K562 (cell line): ENCODE data around the gene PDE1C.

Experiments
- ERF ChIP-seq: fragments of 450-650 bp; formaldehyde crosslinking; IDR thresholded peaks from 2 replicates; pipeline ENCODE4 v1.4.0; 2020; ENCODE audit warnings: mild to moderate bottlenecking, mixed read lengths
- GTF2F1 ChIP-seq: IDR thresholded peaks from 2 replicates; pipeline ENCODE4 v1.6.1; 2011; ENCODE audit warnings: low read depth, low read length, improper control_type of control experiment
- MAFG ChIP-seq: fragments of 450-650 bp; conservative IDR thresholded peaks from 2 replicates; pipeline ENCODE4 v1.6.1; 2016; ENCODE audit warnings: missing genetic modification characterization, missing compliant biosample characterization
- MYC ChIP-seq, 2 experiments: fragments of 250-450 bp in 1 of 2; sonication (Bioruptor Pico) in 1 of 2; IDR thresholded peaks; 2 replicates each; pipeline versions ENCODE4 v1.5.1 to v1.6.1; 2012 to 2021; ENCODE audit warnings: low read depth in 2 of 2, borderline replicate concordance in 1 of 2, improper control_type of control experiment in 1 of 2, low read length in 1 of 2, mild to moderate bottlenecking in 1 of 2, moderate library complexity in 1 of 2
- NR3C1 ChIP-seq: sonication (generic); formaldehyde crosslinking; IDR thresholded peaks from 2 replicates; pipeline ENCODE4 v1.8.1; 2022; ENCODE audit warnings: missing genetic modification reagents
- RBBP5 ChIP-seq: fragments of 200-600 bp; sonication (generic); IDR thresholded peaks from 2 replicates; pipeline ENCODE4 v1.6.1; 2012; ENCODE audit warnings: borderline replicate concordance, mild to moderate bottlenecking, low read length, control low read depth, inconsistent platforms; ENCODE audit not compliant: insufficient read depth, poor library complexity, severe bottlenecking
- XRCC5 ChIP-seq: fragments of 200-400 bp; formaldehyde crosslinking; IDR thresholded peaks from 2 replicates; pipeline ENCODE4 v1.6.1; 2017; ENCODE audit warnings: low read depth, mild to moderate bottlenecking, low read length
- ZSCAN29 ChIP-seq: fragments of 450-650 bp; IDR thresholded peaks from 2 replicates; pipeline ENCODE4 v1.6.1; 2017
- TF ChIP-seq, protein P1 (sequence below), 2 experiments: fragments of 450-650 bp; formaldehyde crosslinking in 1 of 2; IDR thresholded peaks; 2 replicates each; pipeline versions ENCODE4 v1.4.0 to v1.6.1; 2014 to 2020; ENCODE audit warnings: mild to moderate bottlenecking in 2 of 2, borderline replicate concordance in 1 of 2, low read depth in 1 of 2
- TF ChIP-seq, protein P2 (sequence below), 3 experiments: IDR thresholded peaks in 2 of 3; conservative IDR thresholded peaks in 1 of 3; 2 replicates each; pipeline ENCODE4 v1.5.1; 2011 to 2012; ENCODE audit warnings: low read length in 3 of 3, mild to moderate bottlenecking in 3 of 3, control low read depth in 2 of 3, improper control_type of control experiment in 1 of 3, inconsistent platforms in 1 of 3, low read depth in 1 of 3, mixed read lengths in 1 of 3, moderate library complexity in 1 of 3; ENCODE audit not compliant: insufficient read depth in 2 of 3

DNA sequence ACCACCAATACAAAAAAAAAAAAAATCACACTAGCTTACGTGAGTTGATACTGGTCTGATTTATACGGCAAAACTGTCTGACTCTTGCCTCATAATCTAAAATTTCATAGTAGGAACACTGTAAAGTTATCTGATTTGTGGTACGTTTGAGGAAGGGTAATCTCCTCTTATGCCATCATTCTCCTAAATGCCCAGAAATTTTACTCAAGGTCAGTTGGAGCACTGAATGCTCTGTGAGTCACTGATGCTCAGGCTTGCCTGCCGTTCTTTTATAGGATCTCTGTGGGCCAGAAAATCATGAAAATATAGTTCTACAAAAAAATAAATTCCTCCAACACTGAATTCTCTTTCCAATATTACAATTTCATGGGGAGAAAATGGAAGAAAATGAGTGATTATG is 135.7 kb downstream of the PDE1C start:
- TF ChIP-seq NR3C1 (CRISPR knock-in tag), result no peak
- no peak for TF ChIP-seq RBBP5
- TF ChIP-seq MAFG (tag), result no peak
- no peak for TF ChIP-seq MYC (IDR thresholded peaks at IDR 0.05; ENCODE audit: low read depth, low read length)
- no peak for TF ChIP-seq MYC (CRISPR knock-in tag; IDR thresholded peaks at IDR 0.05; ENCODE audit: borderline replicate concordance, low read depth)
- no peak for TF ChIP-seq GTF2F1
- TF ChIP-seq ZSCAN29, result no peak
- no peak for TF ChIP-seq ERF (CRISPR knock-in tag)
- TF ChIP-seq XRCC5, result no peak
- TF ChIP-seq, protein P1, sequence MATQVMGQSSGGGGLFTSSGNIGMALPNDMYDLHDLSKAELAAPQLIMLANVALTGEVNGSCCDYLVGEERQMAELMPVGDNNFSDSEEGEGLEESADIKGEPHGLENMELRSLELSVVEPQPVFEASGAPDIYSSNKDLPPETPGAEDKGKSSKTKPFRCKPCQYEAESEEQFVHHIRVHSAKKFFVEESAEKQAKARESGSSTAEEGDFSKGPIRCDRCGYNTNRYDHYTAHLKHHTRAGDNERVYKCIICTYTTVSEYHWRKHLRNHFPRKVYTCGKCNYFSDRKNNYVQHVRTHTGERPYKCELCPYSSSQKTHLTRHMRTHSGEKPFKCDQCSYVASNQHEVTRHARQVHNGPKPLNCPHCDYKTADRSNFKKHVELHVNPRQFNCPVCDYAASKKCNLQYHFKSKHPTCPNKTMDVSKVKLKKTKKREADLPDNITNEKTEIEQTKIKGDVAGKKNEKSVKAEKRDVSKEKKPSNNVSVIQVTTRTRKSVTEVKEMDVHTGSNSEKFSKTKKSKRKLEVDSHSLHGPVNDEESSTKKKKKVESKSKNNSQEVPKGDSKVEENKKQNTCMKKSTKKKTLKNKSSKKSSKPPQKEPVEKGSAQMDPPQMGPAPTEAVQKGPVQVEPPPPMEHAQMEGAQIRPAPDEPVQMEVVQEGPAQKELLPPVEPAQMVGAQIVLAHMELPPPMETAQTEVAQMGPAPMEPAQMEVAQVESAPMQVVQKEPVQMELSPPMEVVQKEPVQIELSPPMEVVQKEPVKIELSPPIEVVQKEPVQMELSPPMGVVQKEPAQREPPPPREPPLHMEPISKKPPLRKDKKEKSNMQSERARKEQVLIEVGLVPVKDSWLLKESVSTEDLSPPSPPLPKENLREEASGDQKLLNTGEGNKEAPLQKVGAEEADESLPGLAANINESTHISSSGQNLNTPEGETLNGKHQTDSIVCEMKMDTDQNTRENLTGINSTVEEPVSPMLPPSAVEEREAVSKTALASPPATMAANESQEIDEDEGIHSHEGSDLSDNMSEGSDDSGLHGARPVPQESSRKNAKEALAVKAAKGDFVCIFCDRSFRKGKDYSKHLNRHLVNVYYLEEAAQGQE (IDR thresholded peaks at IDR 0.05; ENCODE audit: borderline replicate concordance), result no peak
- TF ChIP-seq, protein P1 (CRISPR knock-in tag; IDR thresholded peaks at IDR 0.05; ENCODE audit: low read depth), result no peak
- TF ChIP-seq, protein P2, sequence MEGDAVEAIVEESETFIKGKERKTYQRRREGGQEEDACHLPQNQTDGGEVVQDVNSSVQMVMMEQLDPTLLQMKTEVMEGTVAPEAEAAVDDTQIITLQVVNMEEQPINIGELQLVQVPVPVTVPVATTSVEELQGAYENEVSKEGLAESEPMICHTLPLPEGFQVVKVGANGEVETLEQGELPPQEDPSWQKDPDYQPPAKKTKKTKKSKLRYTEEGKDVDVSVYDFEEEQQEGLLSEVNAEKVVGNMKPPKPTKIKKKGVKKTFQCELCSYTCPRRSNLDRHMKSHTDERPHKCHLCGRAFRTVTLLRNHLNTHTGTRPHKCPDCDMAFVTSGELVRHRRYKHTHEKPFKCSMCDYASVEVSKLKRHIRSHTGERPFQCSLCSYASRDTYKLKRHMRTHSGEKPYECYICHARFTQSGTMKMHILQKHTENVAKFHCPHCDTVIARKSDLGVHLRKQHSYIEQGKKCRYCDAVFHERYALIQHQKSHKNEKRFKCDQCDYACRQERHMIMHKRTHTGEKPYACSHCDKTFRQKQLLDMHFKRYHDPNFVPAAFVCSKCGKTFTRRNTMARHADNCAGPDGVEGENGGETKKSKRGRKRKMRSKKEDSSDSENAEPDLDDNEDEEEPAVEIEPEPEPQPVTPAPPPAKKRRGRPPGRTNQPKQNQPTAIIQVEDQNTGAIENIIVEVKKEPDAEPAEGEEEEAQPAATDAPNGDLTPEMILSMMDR (IDR thresholded peaks at IDR 0.05 in 2 of 3, conservative IDR thresholded peaks at IDR 0.05 in 1 of 3; ENCODE audit: insufficient read depth in 2 of 3, low read depth in 1 of 3, low read length in 3 of 3), result no peak
